T-helper 22 cell (primary cell): ENCODE results near the gene MYOM3.
"Not testable (repeated sequence)": the region's sequence is repeated elsewhere in the genome, so short reads cannot be mapped to it uniquely, and the experiment has no call there.

Source experiments
- DNase-seq: peaks from one replicate; pipeline ENCODE4 v3.0.0-alpha.2; 2020; ENCODE audit warnings: low read depth

Gene MYOM3

DNA sequence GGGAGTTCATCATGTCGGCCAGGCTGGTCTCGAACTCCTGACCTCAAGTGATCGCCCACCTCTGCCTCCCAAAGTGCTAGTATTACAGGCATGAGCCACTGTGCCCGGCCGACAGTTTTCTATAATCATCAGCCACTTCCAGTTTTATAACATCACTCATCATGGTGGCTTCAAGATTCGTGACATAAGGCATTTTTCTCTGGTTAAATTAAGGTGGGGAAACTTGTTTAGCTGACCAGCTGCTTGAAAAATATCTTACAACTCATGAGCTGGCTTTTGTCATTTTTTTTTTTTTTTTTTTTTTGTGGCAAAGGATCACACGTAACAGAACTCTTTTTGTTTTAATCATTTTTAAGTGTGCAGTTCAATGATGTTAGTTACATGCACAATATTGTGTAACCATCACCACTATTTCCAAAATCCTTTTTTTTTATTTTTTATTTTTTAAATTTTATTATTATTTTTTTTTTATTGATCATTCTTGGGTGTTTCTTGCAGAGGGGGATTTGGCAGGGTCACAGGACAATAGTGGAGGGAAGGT lies 80.9 kb downstream of the MYOM3 start:
- not testable (repeated sequence) for DNase-seq

DNA sequence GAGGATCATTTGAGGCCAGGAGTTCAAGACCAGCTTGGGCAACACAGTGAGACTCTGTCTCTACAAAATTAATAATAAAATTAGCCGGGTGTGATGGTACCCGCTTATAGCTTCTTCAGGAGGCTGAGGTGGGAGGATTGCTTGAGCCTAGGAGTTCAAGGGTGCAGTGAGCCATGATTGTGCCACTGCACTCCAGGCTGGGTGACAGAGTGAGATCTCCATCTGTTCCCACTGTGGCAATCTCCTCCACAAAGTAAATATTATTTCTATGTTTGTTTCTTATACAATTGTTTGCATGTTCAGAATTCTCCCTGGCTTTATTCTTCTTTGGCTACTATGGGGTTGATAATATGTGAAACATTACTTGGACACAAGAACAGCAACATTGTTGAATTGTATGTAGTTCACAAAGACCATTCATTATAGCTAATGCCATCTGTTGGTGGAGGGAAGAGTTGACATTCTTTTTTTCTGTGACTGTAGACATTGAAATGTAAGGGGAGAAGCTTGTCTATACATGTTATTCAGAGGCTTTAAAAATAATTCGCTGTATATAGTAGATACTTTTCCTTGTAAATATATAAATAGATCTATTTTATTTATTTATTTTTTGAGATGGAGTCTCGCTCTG lies 84.0 kb downstream of the MYOM3 start:
- DNase-seq = no peak

GRCh38 chr1:24022581-24023361 lies 89.2 kb downstream of the MYOM3 start:
- DNase-seq = no peak

DNA sequence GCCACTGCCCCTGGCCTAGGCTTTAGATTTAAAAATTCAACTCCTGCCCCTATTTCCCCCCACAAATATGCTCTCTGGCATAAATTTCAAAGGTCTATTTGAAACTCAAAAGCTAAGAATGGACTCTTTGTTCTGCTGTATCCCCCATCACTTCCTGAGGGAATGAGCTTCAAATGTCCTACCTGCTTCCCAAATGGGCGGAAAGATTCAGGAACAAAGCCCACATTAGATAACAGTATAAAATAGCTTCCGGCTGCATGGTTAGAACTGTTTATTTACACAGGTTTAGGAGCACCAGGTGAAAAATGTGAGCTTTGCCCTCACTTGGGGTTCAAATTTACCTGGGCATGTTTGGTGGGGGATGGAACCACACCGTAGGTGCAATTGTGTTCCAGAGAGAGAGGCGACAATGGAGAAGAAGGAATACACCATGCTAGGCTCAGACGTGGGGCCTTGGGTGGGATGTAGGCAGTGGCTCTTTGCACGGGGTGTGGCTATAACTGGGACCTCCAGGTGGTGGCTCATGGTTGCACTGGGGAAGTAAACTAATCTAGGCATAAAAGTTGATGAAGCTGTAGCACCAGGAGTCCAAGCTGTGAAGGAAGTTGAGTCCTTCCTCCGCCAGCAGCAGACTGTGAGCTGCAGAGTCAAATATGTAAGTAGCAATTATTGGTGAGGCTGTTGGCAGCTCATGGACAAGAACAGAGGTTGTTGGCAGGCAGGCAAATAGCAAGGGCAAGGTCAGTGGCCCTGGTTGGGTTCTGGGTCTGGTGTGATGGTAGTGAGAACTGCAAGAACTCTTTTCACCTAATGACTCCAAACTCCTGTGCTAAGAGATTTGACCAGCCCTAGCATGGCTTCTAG lies 90.3 kb downstream of the MYOM3 start:
- no peak for DNase-seq

DNA sequence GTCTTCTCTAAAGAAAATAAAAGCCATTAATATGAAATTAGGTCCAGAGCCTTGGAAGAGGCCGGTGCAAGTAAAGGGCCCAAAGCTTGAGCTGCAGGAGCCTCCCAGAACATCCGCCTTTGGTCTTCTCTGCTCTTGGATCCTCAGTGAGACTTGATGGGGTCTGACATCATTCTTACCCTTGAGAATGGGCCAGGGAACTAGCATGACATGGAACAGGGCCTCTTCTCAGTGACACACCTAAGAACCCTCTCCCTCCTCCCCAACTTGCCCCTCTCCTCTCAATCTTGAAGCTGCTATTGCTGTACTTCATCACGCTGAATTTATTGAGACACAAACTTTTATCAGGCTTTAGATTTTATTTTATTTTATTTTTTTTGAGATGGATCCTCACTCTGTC lies 91.5 kb downstream of the MYOM3 start:
- DNase-seq = no peak

GRCh38 chr1:24020025-24020424 lies 91.9 kb downstream of the MYOM3 start:
- no peak for DNase-seq

- no peak for DNase-seq
Observed at GRCh38 chr1:24018611-24019580, 93.0 kb downstream of the MYOM3 start.

- no peak for DNase-seq
Observed at GRCh38 chr1:24015221-24016210, 96.4 kb downstream of the MYOM3 start.

DNA sequence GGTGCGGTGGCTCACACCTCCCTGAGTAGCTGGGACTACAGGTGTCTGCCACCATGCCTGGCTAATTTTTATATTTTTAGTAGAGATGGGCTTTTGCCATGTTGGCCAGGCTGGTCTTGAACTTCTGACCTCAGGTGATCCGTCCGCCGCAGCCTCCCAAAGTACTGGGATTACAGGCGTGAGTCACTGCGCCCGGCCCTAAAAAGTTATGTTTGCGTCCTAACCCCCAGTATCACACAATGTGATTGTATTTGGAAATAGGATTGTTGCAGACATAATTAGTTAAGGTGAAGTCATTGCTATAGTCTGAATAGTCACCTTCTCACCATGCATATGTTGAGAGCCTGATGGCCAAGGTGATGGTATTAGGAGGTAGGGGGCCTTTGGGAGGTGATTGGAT lies 99.1 kb downstream of the MYOM3 start:
- DNase-seq = not testable (repeated sequence)

DNA sequence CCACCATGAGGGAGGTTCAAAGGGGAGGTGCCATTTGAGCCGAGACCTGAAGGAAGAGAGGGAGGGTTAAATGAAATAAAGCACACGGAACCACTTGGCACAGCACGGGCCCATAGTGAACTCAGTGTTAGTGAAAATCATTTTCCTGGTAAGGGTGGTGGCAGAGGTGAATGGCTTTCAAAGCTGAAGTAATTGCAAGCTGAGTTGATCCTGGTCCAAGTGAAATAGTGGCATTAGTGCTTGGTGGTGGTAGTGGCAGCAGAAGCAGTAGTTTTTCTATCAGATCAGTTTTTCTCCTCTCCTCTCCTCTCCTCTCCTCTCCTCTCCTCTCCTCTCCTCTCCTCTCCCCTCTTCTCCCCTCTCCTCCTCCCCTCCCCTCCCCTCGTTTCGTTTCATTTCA lies 101.3 kb downstream of the MYOM3 start:
- no peak for DNase-seq

DNA sequence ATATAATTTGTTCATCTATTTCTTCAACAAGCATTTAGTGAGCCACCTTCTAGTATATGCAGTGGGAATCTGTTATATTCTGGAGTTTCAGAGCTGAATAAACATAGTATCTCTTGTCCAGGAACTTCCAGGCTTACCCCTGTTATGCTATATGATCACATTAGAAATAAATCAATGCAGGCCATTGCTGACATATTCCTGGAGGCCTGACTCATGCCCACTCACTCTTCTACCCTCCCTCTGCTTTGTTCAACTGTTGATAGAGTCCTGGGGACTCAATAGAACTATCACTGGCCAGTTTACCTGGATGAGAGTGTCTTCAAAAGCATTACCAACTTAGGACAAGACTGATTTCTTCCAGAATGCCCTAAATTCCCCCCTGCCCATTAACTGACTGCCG lies 102.5 kb downstream of the MYOM3 start:
- no peak for DNase-seq

DNA sequence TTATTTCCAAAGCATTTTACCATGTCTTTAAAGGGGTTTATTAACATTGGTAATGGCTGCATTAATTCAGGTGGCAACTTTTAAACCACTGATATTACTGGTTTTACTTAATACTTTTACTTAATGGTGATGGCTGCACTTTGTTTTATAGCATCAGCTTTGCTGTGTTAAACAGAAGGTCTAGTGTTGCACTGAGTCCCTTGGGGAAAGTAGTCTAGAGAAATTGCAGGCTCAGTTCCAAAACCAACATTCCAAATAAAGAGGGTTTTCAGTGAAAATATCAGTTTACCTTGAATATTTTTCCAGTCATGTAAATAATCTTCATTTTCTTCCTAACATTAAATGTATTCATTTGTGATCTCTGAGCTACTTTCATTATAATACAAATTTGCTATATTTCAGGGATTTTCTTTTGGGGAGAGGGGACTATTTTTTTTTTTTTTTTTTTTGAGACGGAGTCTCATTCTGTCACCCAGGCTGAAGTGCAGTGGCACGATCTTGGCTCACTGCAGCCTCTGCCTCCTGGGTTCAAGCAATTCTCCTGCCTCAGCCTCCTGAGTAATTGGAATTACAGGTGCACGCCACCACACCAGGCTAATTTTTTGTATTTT lies 103.3 kb downstream of the MYOM3 start:
- not testable (repeated sequence) for DNase-seq

DNA sequence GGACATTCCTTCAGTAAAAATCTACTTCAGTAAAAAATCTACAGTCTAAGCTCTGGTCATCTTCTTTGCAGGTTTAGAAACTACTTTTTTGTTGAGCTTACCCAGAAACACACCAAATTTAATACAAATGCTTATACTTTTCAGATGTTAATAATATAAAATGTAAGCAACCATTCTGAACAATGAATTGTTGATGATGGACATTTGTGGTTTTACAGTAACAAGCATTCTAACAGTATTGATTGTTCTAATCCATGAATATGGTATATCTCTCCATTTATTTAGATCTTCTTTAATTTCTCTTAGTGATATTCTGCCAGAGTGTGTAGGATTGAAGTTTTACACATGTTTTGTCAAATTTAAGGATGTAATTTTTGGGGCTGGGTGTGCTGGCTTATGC lies 104.9 kb downstream of the MYOM3 start:
- DNase-seq = no peak
